CD4-positive, alpha-beta T cell treated with Interleukin-4 for 4 hours (primary cell): ENCODE measurements around the gene ITFG1.
A peak's percentile ranks its signal among the peaks of the same experiment; 100 is the strongest.

Experiments used
- DNase-seq: peaks from one replicate; pipeline ENCODE4 v3.0.0-alpha.2; 2020

The ITFG1 gene

GRCh38 chr16:47460711-47461597 lies at the start of gene ITFG1, which contains the start of gene PHKB:
Gene ITFG1, minus strand, starts transcription at chr16:47461063. Its CDS starts 18 bp downstream, at chr16:47461045.
Gene PHKB, plus strand, starts transcription at chr16:47461331. Its CDS starts 20 bp downstream, at chr16:47461351.
- peak; percentile 95 for DNase-seq

GRCh38 chr16:47507701-47508100 lies 46.8 kb upstream of the ITFG1 start:
- no peak for DNase-seq

DNA sequence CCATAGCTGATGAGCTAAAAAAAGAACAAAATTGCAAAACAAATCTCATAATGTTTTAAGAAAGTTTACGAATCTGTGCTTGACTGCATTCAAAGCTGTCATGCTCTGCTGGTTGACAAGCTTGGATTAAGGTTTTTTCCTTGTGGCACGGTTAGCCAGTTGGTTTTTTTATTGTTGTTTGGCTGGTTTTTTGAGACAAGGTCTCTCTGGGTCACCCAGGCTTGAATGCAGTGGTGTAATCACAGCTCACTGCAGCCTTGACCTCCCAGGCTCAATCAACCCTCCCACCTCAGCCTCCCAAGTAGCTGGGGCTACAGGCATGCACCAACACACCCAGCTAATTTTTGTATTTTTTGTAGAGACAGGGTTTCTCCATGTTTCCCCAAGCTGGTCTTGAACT lies 45.9 kb upstream of the ITFG1 start:
- no peak for DNase-seq

GRCh38 chr16:47504599-47504998 lies 43.7 kb upstream of the ITFG1 start:
- no peak for DNase-seq

DNA sequence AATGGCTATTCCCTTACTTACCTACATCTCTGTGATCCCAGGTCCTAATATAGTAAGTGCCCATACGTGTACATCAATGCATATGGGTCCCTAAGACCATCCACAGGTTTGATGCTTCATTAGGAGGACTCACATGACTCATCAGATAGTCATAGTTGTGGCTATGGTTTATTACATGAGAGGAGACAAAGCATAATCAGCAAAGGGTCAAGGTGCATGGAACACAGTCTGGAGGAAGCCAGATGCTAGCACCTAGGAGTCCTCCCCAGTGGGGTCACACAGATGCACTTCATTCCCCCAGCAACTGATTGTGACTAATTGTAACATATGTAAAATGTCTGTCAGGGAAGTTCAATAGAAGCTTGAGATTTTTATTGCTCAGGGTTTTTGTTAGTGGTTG lies 43.1 kb upstream of the ITFG1 start:
- DNase-seq, result no peak

- DNase-seq, result no peak
Observed at GRCh38 chr16:47499700-47500264, 38.9 kb upstream of the ITFG1 start.

DNA sequence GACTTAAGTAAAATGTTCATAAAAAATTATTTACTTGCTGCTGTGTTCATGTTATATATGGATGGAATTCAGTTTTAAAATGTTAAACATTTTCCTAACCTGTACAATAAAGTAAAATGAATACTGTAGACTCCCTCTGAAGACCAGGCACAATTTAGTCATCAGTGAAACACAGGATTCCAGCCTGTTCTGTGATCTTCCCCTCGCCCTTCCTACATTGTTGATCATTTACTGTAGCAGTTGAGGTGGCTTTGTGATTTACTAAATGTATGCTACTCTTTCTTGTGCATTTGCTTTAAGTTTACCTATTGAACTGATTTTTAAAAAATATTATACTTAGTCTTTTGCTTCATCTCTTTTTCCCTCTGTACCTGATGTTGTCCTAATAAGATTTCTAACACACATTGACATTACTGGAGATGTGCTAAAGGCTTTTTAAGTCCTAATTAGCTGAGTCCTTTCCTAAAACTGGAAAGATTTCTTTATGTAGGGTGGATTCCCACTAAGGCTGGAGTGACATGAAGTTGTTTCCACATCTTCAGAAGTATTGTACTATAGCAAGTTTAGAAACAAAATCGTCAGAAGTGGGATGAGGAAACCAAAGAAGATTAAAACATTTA lies 38.3 kb upstream of the ITFG1 start:
- no peak for DNase-seq

DNA sequence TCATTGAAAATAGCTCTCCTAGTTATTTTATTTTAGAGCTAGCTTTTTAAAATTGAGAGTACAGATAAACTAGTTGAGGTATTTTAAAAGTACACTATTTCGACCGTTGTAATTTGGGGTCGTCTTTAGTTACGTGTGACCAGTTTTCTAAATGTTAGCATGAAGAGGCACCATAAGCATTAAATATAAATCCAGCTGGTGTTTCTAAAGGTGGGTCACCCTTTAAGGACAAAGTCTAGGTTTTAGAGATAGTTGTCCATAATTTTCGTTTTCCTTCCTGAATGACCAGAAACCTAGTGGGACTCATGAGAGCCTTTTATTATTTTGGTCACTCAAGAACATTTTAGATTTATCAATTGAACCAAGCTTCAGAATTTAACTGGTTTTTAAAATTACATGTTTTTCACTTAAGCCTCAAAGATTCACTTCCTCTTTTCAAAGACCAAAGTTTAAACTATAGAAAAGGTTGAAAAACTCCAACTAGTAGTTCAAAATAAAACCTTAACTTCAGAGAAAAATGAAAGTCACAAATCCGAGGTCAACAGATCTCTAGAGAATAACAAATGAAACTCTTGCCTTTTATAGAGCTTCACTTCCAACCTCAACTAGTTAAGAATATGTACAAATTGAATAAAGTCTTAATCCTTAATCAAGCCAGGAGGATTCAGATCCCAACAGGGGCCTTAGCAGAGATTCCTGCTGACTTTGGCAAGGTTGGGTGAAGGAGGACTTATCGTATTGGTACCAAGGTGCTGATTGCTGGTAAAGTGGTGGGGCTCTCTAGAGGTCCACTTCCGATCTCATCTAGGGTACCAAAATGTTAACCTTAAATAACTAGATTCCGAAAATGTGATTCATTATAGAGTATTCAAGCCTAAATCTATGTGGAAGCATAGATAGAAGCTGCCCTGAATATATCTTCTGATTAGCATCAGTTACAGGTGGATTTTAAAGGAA lies 32.8 kb upstream of the ITFG1 start:
- DNase-seq, result no peak

GRCh38 chr16:47492428-47493377 lies 31.8 kb upstream of the ITFG1 start:
- DNase-seq, result no peak

DNA sequence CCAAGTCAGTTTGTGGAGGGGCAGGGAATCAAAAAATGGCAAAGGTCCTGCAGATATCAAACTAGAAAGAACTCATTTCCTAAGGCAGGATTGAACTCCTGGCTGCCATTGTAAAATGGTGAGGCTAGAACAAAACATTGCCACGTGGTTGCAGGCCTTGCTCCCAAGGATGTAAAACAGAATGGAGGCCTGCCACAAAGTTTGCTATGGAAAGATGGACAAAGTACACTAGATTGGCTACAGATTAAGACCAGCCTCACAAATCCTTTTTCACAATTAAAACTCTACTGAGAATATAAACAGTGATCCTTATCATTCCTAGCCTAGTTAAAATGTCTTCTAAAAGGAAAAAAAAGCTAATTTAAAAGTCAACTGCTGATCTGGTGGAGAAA lies 31.2 kb upstream of the ITFG1 start:
- DNase-seq, result no peak

DNA sequence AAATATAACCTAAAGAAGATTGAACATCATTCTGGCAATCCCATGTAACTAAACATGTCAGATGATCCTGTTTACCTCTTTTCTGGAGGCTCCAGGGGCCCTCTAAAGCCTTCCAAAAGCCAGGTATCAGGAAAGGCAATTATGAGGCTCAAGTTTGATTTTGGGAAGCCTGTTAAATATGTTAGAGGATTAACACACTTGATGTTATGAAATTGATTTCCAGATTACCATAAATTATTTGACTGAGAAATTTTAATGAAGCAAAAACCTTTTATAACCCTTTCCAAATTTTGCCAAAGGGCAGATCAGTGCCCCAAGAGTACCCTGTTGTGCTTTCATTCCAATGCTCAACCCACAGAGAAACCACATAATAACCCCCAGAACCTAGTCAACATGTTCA lies 29.6 kb upstream of the ITFG1 start:
- no peak for DNase-seq

GRCh38 chr16:47488051-47488450 lies 27.2 kb upstream of the ITFG1 start:
- DNase-seq, result no peak

DNA sequence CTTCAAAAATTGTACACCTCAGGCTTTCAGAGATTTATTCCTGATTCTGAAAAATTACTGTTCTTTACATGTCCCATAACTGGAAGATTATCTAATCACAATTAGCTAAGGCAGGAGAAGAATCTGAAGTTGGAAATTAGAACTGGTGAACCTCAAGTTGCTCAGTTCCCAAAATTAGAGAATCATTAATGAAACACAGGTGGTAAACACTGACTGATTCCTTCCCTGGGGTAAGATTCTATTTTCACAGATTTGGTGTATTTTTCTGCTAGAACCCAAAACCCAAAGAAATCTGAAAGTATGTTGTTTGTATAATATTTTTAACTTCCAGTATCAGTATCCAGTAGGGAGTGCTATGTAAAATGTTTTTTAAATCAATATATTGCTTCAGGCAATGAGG lies 26.0 kb upstream of the ITFG1 start:
- no peak for DNase-seq

DNA sequence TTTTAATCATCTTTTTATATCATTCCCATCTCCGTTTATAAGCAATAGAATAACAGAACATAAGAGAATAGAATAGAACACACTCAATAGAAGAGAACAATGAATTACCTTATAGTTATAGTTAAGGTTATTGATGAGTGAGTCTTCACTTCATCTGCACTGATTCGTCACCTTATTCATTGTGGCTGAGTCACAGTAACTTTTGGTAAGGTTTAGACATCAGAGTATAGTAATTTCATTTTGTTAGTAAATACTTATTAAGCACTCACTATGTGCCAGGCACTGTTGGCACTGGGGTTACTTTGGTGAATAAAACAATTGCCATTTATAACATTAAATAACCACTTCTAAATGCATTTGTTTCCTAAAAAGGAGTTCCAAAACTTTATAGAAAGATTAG lies 22.8 kb upstream of the ITFG1 start:
- DNase-seq, result no peak

DNA sequence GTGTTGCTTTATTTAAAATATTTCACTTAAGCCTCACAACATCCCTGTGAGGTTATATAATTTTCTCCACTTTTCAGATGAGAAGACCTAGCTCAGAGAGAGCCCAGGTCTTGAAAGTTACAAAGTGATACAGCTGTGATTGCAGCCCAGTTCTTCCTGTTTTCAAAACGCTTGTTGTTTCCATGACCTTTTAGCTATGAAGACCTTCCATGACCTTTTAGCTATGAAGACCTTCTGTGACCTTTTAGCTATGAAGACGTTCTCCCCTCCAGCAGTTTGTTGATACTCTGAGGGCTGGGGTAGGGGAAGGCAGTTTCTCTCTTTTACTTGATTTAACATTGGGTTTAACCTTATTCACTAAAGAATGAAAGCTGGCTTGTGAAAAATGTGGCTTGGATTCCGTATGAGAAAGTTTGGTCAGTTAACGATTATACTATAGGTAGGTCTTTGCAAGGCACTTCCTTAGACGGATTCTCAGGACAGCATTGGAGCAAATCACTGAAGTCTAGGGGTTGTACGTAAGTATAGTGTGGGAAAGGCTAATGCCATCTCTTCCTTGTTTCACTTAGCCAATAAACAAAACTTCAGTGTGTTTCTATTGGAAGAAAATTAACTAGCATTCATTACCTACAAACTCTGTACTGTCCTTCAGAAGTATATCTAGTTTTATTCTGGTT lies 21.0 kb upstream of the ITFG1 start:
- no peak for DNase-seq

DNA sequence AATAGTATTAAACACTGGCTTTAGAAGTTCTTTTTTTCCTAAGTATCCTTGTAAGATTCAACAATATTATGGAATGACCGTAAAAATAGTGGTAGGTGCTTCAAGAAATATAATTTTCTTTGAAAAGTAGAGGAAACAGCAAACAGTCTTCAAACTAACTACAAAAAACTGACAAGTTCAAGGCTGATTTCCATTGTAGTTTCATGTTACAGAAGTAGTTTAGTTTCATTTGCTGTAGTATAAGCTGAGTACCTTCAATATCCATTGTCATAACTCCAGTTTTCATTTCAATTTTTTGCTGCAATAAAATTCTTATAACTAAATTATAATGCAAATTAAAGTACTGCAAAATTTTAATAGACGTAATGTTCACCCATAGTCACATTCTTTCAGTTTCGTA lies 19.5 kb upstream of the ITFG1 start:
- no peak for DNase-seq

GRCh38 chr16:47477679-47478078 lies 16.8 kb upstream of the ITFG1 start:
- DNase-seq, result no peak

- no peak for DNase-seq
Observed at GRCh38 chr16:47476654-47477345, 15.9 kb upstream of the ITFG1 start.

DNA sequence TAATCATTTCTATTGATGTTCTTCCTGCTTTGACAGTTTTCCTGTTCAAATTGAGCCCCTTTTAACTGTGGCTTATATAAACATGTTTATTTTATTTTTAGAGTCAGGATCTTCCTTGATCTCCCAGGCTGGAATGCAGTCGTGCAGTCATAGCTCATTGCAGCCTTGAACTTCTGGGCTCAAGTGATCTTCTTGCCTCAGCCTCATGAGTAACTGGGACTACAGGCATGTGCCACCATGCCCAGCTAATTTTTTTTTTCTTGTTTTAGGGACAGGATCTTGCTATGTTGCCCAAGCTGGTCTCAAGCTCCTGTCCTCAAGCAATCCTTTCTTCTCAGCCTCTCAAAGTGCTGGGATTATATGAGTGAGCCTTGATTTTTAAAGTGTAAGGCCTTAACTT lies 14.9 kb upstream of the ITFG1 start:
- no peak for DNase-seq

- no peak for DNase-seq
Observed at GRCh38 chr16:47473792-47474191, 12.9 kb upstream of the ITFG1 start.
